Panc1 (cell line): ENCODE data around the gene AKAP13.

Experiments used
- CTCF ChIP-seq: fragments of 450-650 bp; IDR thresholded peaks from 2 replicates; pipeline ENCODE4 v1.5.1; 2017; ENCODE audit warnings: mild to moderate bottlenecking
- POLR2AphosphoS5 ChIP-seq: IDR thresholded peaks from 2 replicates; pipeline ENCODE4 v1.6.1; 2012; ENCODE audit warnings: mild to moderate bottlenecking, low read depth, low read length, moderate library complexity
- REST ChIP-seq, 2 experiments: IDR thresholded peaks; 2 replicates each; pipeline ENCODE4 v1.6.1; 2011 to 2012; ENCODE audit warnings: low read depth in 2 of 2, control low read depth in 1 of 2, low read length in 1 of 2, mild to moderate bottlenecking in 1 of 2, moderate library complexity in 1 of 2; ENCODE audit not compliant: insufficient read depth in 1 of 2
- SIN3A ChIP-seq: IDR thresholded peaks from 2 replicates; pipeline ENCODE4 v1.6.1; 2012; ENCODE audit warnings: low read depth, mild to moderate bottlenecking, low read length, moderate library complexity, borderline replicate concordance; ENCODE audit not compliant: insufficient read depth
- TCF7L2 ChIP-seq: IDR thresholded peaks from 2 replicates; pipeline ENCODE4 v1.6.1; 2011; ENCODE audit warnings: mild to moderate bottlenecking, low read depth, low read length, inconsistent platforms

- TF ChIP-seq CTCF: no peak
- no peak for TF ChIP-seq POLR2AphosphoS5
- TF ChIP-seq SIN3A: no peak
- TF ChIP-seq TCF7L2: no peak
- TF ChIP-seq REST (IDR thresholded peaks at IDR 0.05; ENCODE audit: insufficient read depth in 1 of 2, low read depth in 2 of 2, low read length in 1 of 2): no peak
These were observed 178.4 kb downstream of the AKAP13 start for GRCh38 chr15:85558848-85559247.
